Lower lobe of right lung (tissue), 2 donors: ENCODE data around the gene MAP4K3. TPM values are rescaled to one million over a fixed set of nuclear protein-coding genes. Genes with fewer than 3 reads are reported as not detected.
A peak's percentile ranks its signal among the peaks of the same experiment; 100 is the strongest.

ENCODE experiments used
- ATAC-seq, 2 donors: fragments of 200-7000 bp; cut with Tn5 transposase; one replicate each; pipeline ENCODE4 v1.9.1; 2020 to 2022; ENCODE audit warnings: mild to moderate bottlenecking in 2 of 2, moderate library complexity in 2 of 2
- DNase-seq: peaks from one replicate; pipeline ENCODE4 v3.0.0-alpha.2; 2020
- H3K27ac ChIP-seq: fragments of 200-600 bp; one replicate; pipeline ENCODE4 v1.8.0; 2022
- H3K27me3 ChIP-seq: fragments of 200-600 bp; one replicate; pipeline ENCODE4 v1.8.0; 2022; ENCODE audit warnings: low read depth
- H3K36me3 ChIP-seq: fragments of 200-600 bp; one replicate; pipeline ENCODE4 v1.8.0; 2022; ENCODE audit warnings: mild to moderate bottlenecking
- H3K4me1 ChIP-seq: fragments of 200-600 bp; one replicate; pipeline ENCODE4 v1.8.0; 2022
- H3K4me3 ChIP-seq: fragments of 200-600 bp; one replicate; pipeline ENCODE4 v1.8.0; 2022; ENCODE audit warnings: mild to moderate bottlenecking
- H3K9me3 ChIP-seq: fragments of 200-600 bp; one replicate; pipeline ENCODE4 v1.8.0; 2022
- CTCF ChIP-seq: fragments of 200-600 bp; IDR thresholded peaks from one replicate; pipeline ENCODE4 v1.8.0; 2022; ENCODE audit warnings: antibody characterized with exemption, mild to moderate bottlenecking
- intact Hi-C: fragments of 100-400 bp; cut with DNase I; formaldehyde crosslinking; loops from one replicate; pipeline ENCODE4 v1.11.0; 2022
- total RNA-seq: library from RNA; stranded (reverse); fragmentation: NEBNext Ultra II Directional; extraction: Animal tissue kit (Norgen Biotek cat#: 25700); gene quantifications from one replicate; pipeline ENCODE4 v1.2.1, GENCODE V29; 2021
- donor health status: DM: no; HTN: yes; CAD: no; lungs with severe emphysema.

MAP4K3 gene
- total RNA-seq, 1 donor from 2014 or later, result 42.9 TPM

- intact Hi-C loops, result loop anchor here (5.0 kb wide), 1 partner anchor 166 kb away; no protein-coding TSS in a partner anchor
- no peaks in the 10 kb centered on the region for H3K9me3 ChIP-seq
- no peak for TF ChIP-seq CTCF
- ATAC-seq (peak in 1 of 2 donors; percentile 9), DNase-seq (no peak)
- no peak overlapping the region for H3K27ac ChIP-seq
- no peaks in the 10 kb centered on the region for H3K36me3 ChIP-seq
- no peaks in the 10 kb centered on the region for H3K27me3 ChIP-seq
- H3K4me1 ChIP-seq, result peaks cover 15% of the 10 kb centered on the region
- peak overlapping the region; percentile 30 for H3K4me3 ChIP-seq
Measured at GRCh38 chr2:39228413-39229209, 208.5 kb downstream of the MAP4K3 start.

- Histone ChIP-seq H3K27ac (no peak overlapping the region), H3K9me3 (no peaks in the 10 kb centered on the region), H3K4me1 (peaks cover 15% of the 10 kb centered on the region), H3K27me3 (no peaks in the 10 kb centered on the region), H3K36me3 (no peaks in the 10 kb centered on the region), H3K4me3 (peak overlapping the region; percentile 30)
- TF ChIP-seq CTCF, result peak; percentile 90
- peak; percentile 92 to 94 for ATAC-seq
- peak; percentile 87 for DNase-seq
- intact Hi-C loops, result loop anchor here (5.0 kb wide), 1 partner anchor 166 kb away; no protein-coding TSS in a partner anchor
Measured at GRCh38 chr2:39227628-39228412, 209.3 kb downstream of the MAP4K3 start.

GRCh38 chr2:39225567-39225966 is 211.5 kb downstream of the MAP4K3 start:
- no peak for TF ChIP-seq CTCF
- H3K27me3 ChIP-seq, result no peaks in the 10 kb centered on the region
- H3K36me3 ChIP-seq, result no peaks in the 10 kb centered on the region
- no peak overlapping the region for H3K4me3 ChIP-seq
- H3K9me3 ChIP-seq, result no peaks in the 10 kb centered on the region
- intact Hi-C loops, result loop anchor here (5.0 kb wide), 1 partner anchor 163 kb away; no protein-coding TSS in a partner anchor
- DNase-seq, result no peak
- H3K4me1 ChIP-seq, result peaks cover 15% of the 10 kb centered on the region
- ATAC-seq, result no peak
- H3K27ac ChIP-seq, result no peak overlapping the region

GRCh38 chr2:39223909-39224308 is 213.2 kb downstream of the MAP4K3 start:
- Histone ChIP-seq H3K27ac (no peak overlapping the region), H3K27me3 (no peaks in the 10 kb centered on the region), H3K36me3 (no peaks in the 10 kb centered on the region), H3K9me3 (no peaks in the 10 kb centered on the region), H3K4me3 (no peak overlapping the region), H3K4me1 (peaks cover 7% of the 10 kb centered on the region)
- TF ChIP-seq CTCF, result no peak
- ATAC-seq (no peak), DNase-seq (no peak)
- intact Hi-C loops, result no loop called here

GRCh38 chr2:39221459-39221858 is 215.6 kb downstream of the MAP4K3 start:
- H3K36me3 ChIP-seq, result no peaks in the 10 kb centered on the region
- no peaks in the 10 kb centered on the region for H3K9me3 ChIP-seq
- no peak overlapping the region for H3K27ac ChIP-seq
- TF ChIP-seq CTCF, result no peak
- no peak for ATAC-seq
- no peak overlapping the region for H3K4me3 ChIP-seq
- intact Hi-C loops, result no loop called here
- H3K4me1 ChIP-seq, result no peaks in the 10 kb centered on the region
- H3K27me3 ChIP-seq, result no peaks in the 10 kb centered on the region
- DNase-seq, result no peak
